GM21717 (cell line): Measurements from ENCODE around the gene GPR155.
"Not testable (repeated sequence)": the region's sequence is repeated elsewhere in the genome, so short reads cannot be mapped to it uniquely, and the experiment has no call there.

Experiments
- ATAC-seq: cut with Tn5 transposase; IDR thresholded peaks from one replicate; pipeline ENCODE4 v1.9.1; 2021; ENCODE audit warnings: mild to moderate bottlenecking, moderate library complexity; ENCODE audit not compliant: unreplicated experiment

Gene GPR155

GRCh38 chr2:174493549-174494331, 6.9 kb upstream of the GPR155 start:
- ATAC-seq: peak; percentile 42

GRCh38 chr2:174492963-174493431, 6.2 kb upstream of the GPR155 start:
- peak; percentile 92 for ATAC-seq

- ATAC-seq: no peak
These were observed 5.1 kb upstream of the GPR155 start for GRCh38 chr2:174491947-174492346.

GRCh38 chr2:174490051-174490450, 3.2 kb upstream of the GPR155 start:
- ATAC-seq: no peak

- ATAC-seq: not testable (repeated sequence)
These were observed 2.7 kb upstream of the GPR155 start for GRCh38 chr2:174489520-174489919.

- no peak for ATAC-seq
These were observed 962 bp upstream of the GPR155 start for GRCh38 chr2:174487820-174488162.

- ATAC-seq: peak; percentile 78
These were observed 435 bp upstream of the GPR155 start for GRCh38 chr2:174487108-174487819.

GRCh38 chr2:174485788-174486562, 854 bp downstream of the GPR155 start:
- ATAC-seq: peak; percentile 34

GRCh38 chr2:174485045-174485444, 1.8 kb downstream of the GPR155 start:
- ATAC-seq: not testable (repeated sequence)

GRCh38 chr2:174484573-174484972, 2.3 kb downstream of the GPR155 start:
- ATAC-seq: no peak

- no peak for ATAC-seq
These were observed 4.0 kb downstream of the GPR155 start for GRCh38 chr2:174482854-174483253.

GRCh38 chr2:174477759-174478158, 9.1 kb downstream of the GPR155 start:
- no peak for ATAC-seq

GRCh38 chr2:174473796-174474195, 13.0 kb downstream of the GPR155 start:
- ATAC-seq: no peak

GRCh38 chr2:174465327-174465726, 21.5 kb downstream of the GPR155 start:
- ATAC-seq: no peak

GRCh38 chr2:174461221-174461620, 25.6 kb downstream of the GPR155 start:
- ATAC-seq: no peak

- no peak for ATAC-seq
These were observed 32.3 kb downstream of the GPR155 start for GRCh38 chr2:174454566-174454965.

GRCh38 chr2:174450021-174450816, 36.6 kb downstream of the GPR155 start:
- ATAC-seq: no peak

- no peak for ATAC-seq
These were observed 37.8 kb downstream of the GPR155 start for GRCh38 chr2:174449033-174449432.

- no peak for ATAC-seq
These were observed 40.3 kb downstream of the GPR155 start for GRCh38 chr2:174446531-174446930.

- ATAC-seq: no peak
These were observed 41.6 kb downstream of the GPR155 start for GRCh38 chr2:174445248-174445647.

GRCh38 chr2:174444761-174445160, 42.1 kb downstream of the GPR155 start:
- no peak for ATAC-seq
